OCI-LY1 (cell line): ENCODE data around the gene RASSF5.

ENCODE experiments used
- H2AFZ ChIP-seq: fragments of 200-600 bp; sonication (generic), shearing (Covaris generic); 2 replicates; pipeline ENCODE4 v1.6.0; 2014; ENCODE audit warnings: antibody characterized with exemption, mild to moderate bottlenecking, low read length
- H3F3A ChIP-seq: fragments of 200-600 bp; sonication (generic), shearing (Covaris generic); 2 replicates; pipeline ENCODE4 v1.6.0; 2014; ENCODE audit warnings: mild to moderate bottlenecking, antibody characterized with exemption, low read length, moderate library complexity; ENCODE audit not compliant: insufficient read depth
- H3K27ac ChIP-seq: fragments of 200-600 bp; sonication (generic); 2 replicates; pipeline ENCODE4 v1.5.1; 2014; ENCODE audit warnings: low read length, mixed run types, mild to moderate bottlenecking, low read depth; ENCODE audit not compliant: poor library complexity, severe bottlenecking
- H3K27me3 ChIP-seq: fragments of 200-600 bp; sonication (generic); 2 replicates; pipeline ENCODE4 v1.6.0; 2014; ENCODE audit warnings: antibody characterized with exemption, mild to moderate bottlenecking, low read length, moderate library complexity; ENCODE audit not compliant: insufficient read depth
- H3K36me3 ChIP-seq: fragments of 200-600 bp; sonication (generic); 2 replicates; pipeline ENCODE4 v1.6.1; 2014; ENCODE audit warnings: mild to moderate bottlenecking, antibody characterized with exemption, low read length, moderate library complexity, mixed read lengths; ENCODE audit not compliant: insufficient read depth
- H3K4me1 ChIP-seq: fragments of 200-600 bp; sonication (generic); 2 replicates; pipeline ENCODE4 v1.5.1; 2014; ENCODE audit warnings: mild to moderate bottlenecking, low read length, moderate library complexity; ENCODE audit not compliant: insufficient read depth, severe bottlenecking
- H3K4me2 ChIP-seq: fragments of 200-600 bp; sonication (generic), shearing (Covaris generic); 2 replicates; pipeline ENCODE4 v1.6.1; 2014; ENCODE audit warnings: low read length
- H3K4me3 ChIP-seq: fragments of 200-600 bp; sonication (generic); 2 replicates; pipeline ENCODE4 v1.5.1; 2014; ENCODE audit warnings: low read length, low read depth, mild to moderate bottlenecking, mixed read lengths; ENCODE audit not compliant: poor library complexity, severe bottlenecking
- H3K79me2 ChIP-seq: fragments of 200-600 bp; shearing (Covaris generic); 2 replicates; pipeline ENCODE4 v1.6.1; 2016; ENCODE audit warnings: mixed run types, low read length, mixed read lengths; ENCODE audit not compliant: insufficient read depth
- H3K9ac ChIP-seq: fragments of 200-600 bp; sonication (generic), shearing (Covaris generic); 2 replicates; pipeline ENCODE4 v1.6.1; 2014; ENCODE audit warnings: mild to moderate bottlenecking, low read length, mixed read lengths
- H3K9me2 ChIP-seq: fragments of 200-600 bp; sonication (generic), shearing (Covaris generic); 2 replicates; pipeline ENCODE4 v1.6.1; 2014; ENCODE audit warnings: low read depth, mild to moderate bottlenecking, low read length, mixed read lengths
- H3K9me3 ChIP-seq: fragments of 200-600 bp; shearing (Covaris generic); 2 replicates; pipeline ENCODE4 v1.6.1; 2014; ENCODE audit warnings: low read length, mixed read lengths
- H4K20me1 ChIP-seq: fragments of 200-600 bp; sonication (generic), shearing (Covaris generic); 2 replicates; pipeline ENCODE4 v1.6.0; 2016; ENCODE audit warnings: mild to moderate bottlenecking, low read length; ENCODE audit not compliant: insufficient read depth
- CTCF ChIP-seq: fragments of 200-600 bp; sonication (generic), shearing (Covaris generic); IDR thresholded peaks from 2 replicates; pipeline ENCODE4 v1.5.1; 2017; ENCODE audit warnings: mild to moderate bottlenecking, antibody characterized with exemption, low read length, moderate library complexity, mixed read lengths
- EZH2 ChIP-seq: fragments of 200-600 bp; sonication (generic), shearing (Covaris generic); IDR thresholded peaks from 2 replicates; pipeline ENCODE4 v1.8.0; 2017; ENCODE audit warnings: borderline replicate concordance, mixed run types, mild to moderate bottlenecking, antibody characterized with exemption, low read length, moderate library complexity, mixed read lengths

Gene RASSF5

DNA sequence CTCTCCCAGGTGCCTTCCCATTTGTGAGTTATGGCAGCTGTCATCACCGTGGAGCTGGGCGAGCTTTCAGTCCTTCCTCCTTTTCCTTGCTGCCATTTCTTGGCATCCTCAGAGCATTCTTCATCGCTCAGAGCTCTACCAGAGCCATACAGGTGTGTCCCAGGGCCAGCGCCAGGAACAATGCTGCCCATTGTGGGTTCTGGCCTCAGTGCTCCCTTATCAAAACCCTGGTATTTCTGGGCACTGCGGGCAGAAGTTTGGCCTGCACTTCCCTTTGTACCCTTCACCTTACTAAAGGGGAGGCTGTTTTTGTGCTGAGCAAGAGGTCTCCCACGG, 28.5 kb downstream of the RASSF5 start:
- Histone ChIP-seq H3K9me2 (no peaks in the 10 kb centered on the region), H3K9ac (no peak overlapping the region), H2AFZ (no peak overlapping the region), H3K9me3 (no peaks in the 10 kb centered on the region), H3K79me2 (no peaks in the 10 kb centered on the region), H3K4me3 (no peak overlapping the region), H3K27me3 (no peaks in the 10 kb centered on the region; the same call in 1 of the 2 replicates), H3K27ac (no peak overlapping the region), H3K4me2 (no peak overlapping the region), H4K20me1 (no peaks in the 10 kb centered on the region), H3K36me3 (no peaks in the 10 kb centered on the region), H3F3A (no peaks in the 10 kb centered on the region), H3K4me1 (peaks cover 7% of the 10 kb centered on the region)
- TF ChIP-seq CTCF (no peak), EZH2 (no peak)

GRCh38 chr1:206537141-206537540, 29.8 kb downstream of the RASSF5 start:
- Histone ChIP-seq H3K4me3 (no peak overlapping the region), H3K4me2 (no peak overlapping the region), H4K20me1 (no peaks in the 10 kb centered on the region), H3K27me3 (no peaks in the 10 kb centered on the region; the same call in 1 of the 2 replicates), H2AFZ (no peak overlapping the region), H3K9ac (no peak overlapping the region), H3K9me3 (no peaks in the 10 kb centered on the region), H3K36me3 (no peaks in the 10 kb centered on the region), H3K79me2 (no peaks in the 10 kb centered on the region), H3F3A (no peaks in the 10 kb centered on the region), H3K27ac (no peak overlapping the region), H3K9me2 (no peaks in the 10 kb centered on the region), H3K4me1 (peaks cover 7% of the 10 kb centered on the region)
- TF ChIP-seq CTCF = no peak
- no peak for TF ChIP-seq EZH2

GRCh38 chr1:206538086-206538770, 30.9 kb downstream of the RASSF5 start:
- Histone ChIP-seq H3K36me3 (no peaks in the 10 kb centered on the region), H3K4me2 (no peak overlapping the region), H3F3A (no peaks in the 10 kb centered on the region), H3K4me3 (no peak overlapping the region), H2AFZ (no peak overlapping the region), H3K27me3 (no peaks in the 10 kb centered on the region; the same call in 1 of the 2 replicates), H3K9me3 (no peaks in the 10 kb centered on the region), H3K79me2 (no peaks in the 10 kb centered on the region), H4K20me1 (no peaks in the 10 kb centered on the region), H3K9ac (no peak overlapping the region), H3K4me1 (peaks cover 7% of the 10 kb centered on the region), H3K27ac (no peak overlapping the region), H3K9me2 (no peaks in the 10 kb centered on the region)
- TF ChIP-seq CTCF = no peak
